GM18861 (cell line): Measurements from ENCODE around the gene CNTN2.

Experiments used
- ATAC-seq: cut with Tn5 transposase; IDR thresholded peaks from one replicate; pipeline ENCODE4 v1.9.1; 2021; ENCODE audit not compliant: unreplicated experiment

CNTN2 gene

GRCh38 chr1:205071028-205071409 is 28.0 kb downstream of the CNTN2 start:
- no peak for ATAC-seq

- ATAC-seq = no peak
These were observed 28.8 kb downstream of the CNTN2 start for GRCh38 chr1:205071801-205072200.

- no peak for ATAC-seq
These were observed 29.3 kb downstream of the CNTN2 start for GRCh38 chr1:205072286-205072685.

- ATAC-seq = no peak
These were observed 29.9 kb downstream of the CNTN2 start for GRCh38 chr1:205072881-205073280.

- ATAC-seq = no peak
These were observed 30.5 kb downstream of the CNTN2 start for GRCh38 chr1:205073511-205073910.

GRCh38 chr1:205074084-205074483 is 31.1 kb downstream of the CNTN2 start:
- no peak for ATAC-seq

- no peak for ATAC-seq
These were observed 31.5 kb downstream of the CNTN2 start for GRCh38 chr1:205074513-205074912.

- ATAC-seq = no peak
These were observed 32.7 kb downstream of the CNTN2 start for GRCh38 chr1:205075642-205076155.

- no peak for ATAC-seq
These were observed 33.3 kb downstream of the CNTN2 start for GRCh38 chr1:205076245-205076761.

- ATAC-seq = no peak
These were observed 34.3 kb downstream of the CNTN2 start for GRCh38 chr1:205077158-205077933.

- ATAC-seq = no peak
These were observed 34.9 kb downstream of the CNTN2 start for GRCh38 chr1:205077934-205078311.

GRCh38 chr1:205082431-205082830 is 39.4 kb downstream of the CNTN2 start:
- no peak for ATAC-seq

- ATAC-seq = no peak
These were observed 41.3 kb downstream of the CNTN2 start, which contains the start of gene TMEM81 for GRCh38 chr1:205084360-205084759. TSS of gene TMEM81 (minus strand) at chr1:205084460. CDS start at chr1:205084320, 140 bp downstream.

GRCh38 chr1:205088341-205088740 is 45.3 kb downstream of the CNTN2 start:
- no peak for ATAC-seq

- no peak for ATAC-seq
These were observed 48.2 kb downstream of the CNTN2 start for GRCh38 chr1:205091043-205091740.

GRCh38 chr1:205095422-205095821 is 52.4 kb downstream of the CNTN2 start:
- no peak for ATAC-seq

- no peak for ATAC-seq
These were observed 55.2 kb downstream of the CNTN2 start for GRCh38 chr1:205098242-205098641.

GRCh38 chr1:205102404-205102803 is 59.4 kb downstream of the CNTN2 start:
- ATAC-seq = no peak

- no peak for ATAC-seq
These were observed 64.3 kb downstream of the CNTN2 start for GRCh38 chr1:205107327-205107726.

GRCh38 chr1:205108464-205108863 is 65.5 kb downstream of the CNTN2 start:
- ATAC-seq = no peak

- ATAC-seq = no peak
These were observed 66.3 kb downstream of the CNTN2 start for GRCh38 chr1:205109269-205109668.

GRCh38 chr1:205109711-205110110 is 66.7 kb downstream of the CNTN2 start:
- ATAC-seq = no peak
